GM18873 (cell line): Measurements from ENCODE around the gene CYP27A1.
"Not testable (repeated sequence)": the region's sequence is repeated elsewhere in the genome, so short reads cannot be mapped to it uniquely, and the experiment has no call there.

Source experiments
- ATAC-seq: cut with Tn5 transposase; IDR thresholded peaks from one replicate; pipeline ENCODE4 v1.9.1; 2021; ENCODE audit warnings: mild to moderate bottlenecking, moderate library complexity, moderate number of reproducible peaks; ENCODE audit not compliant: unreplicated experiment, low FRiP score

The CYP27A1 gene

GRCh38 chr2:218772759-218773158 lies 9.2 kb upstream of the CYP27A1 start:
- not testable (repeated sequence) for ATAC-seq

GRCh38 chr2:218773881-218774280 lies 8.1 kb upstream of the CYP27A1 start:
- ATAC-seq: no peak

- ATAC-seq: no peak
Measured at GRCh38 chr2:218776488-218776887, 5.5 kb upstream of the CYP27A1 start.

- no peak for ATAC-seq
Measured at GRCh38 chr2:218777276-218777990, 4.5 kb upstream of the CYP27A1 start.

- no peak for ATAC-seq
Measured at GRCh38 chr2:218780046-218780445, 1.9 kb upstream of the CYP27A1 start.

GRCh38 chr2:218780851-218781690 lies 876 bp upstream of the CYP27A1 start:
- no peak for ATAC-seq

DNA sequence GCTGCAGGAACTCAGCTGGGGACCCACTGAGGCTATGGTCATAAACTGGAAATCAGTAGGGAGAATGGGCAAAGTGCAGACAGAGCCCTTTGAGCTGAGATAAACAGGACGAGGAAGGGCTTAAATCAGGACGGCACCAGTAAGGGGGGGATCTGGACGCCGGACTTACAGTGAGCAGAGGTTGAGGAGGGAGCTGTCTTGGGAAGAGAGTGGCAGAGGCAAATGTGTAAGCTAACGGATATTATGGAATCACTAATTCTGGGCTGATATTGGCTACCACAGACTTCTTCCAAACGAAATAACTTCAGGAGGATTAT lies 539 bp downstream of the CYP27A1 start:
- no peak for ATAC-seq

- ATAC-seq: no peak
Measured at GRCh38 chr2:218783688-218784087, 1.7 kb downstream of the CYP27A1 start.

DNA sequence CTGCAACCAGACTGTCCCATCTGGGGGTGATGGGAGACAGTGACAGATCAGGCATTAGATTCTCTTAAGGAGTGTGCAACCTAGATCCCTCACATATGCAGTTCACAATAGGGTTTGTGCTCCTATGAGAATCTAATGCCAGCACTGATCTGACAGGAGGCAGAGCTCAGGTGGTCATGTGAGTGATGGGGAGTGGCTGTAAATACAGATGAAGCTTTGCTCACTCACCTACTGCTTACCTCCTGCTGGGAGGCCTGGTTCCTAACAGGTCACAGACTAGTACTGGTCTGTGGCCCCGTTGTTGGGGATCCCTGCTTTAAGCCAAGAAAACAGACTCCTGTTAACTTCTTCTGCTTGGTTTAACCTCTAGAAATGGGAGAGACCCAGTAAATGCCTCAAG lies 3.2 kb downstream of the CYP27A1 start:
- no peak for ATAC-seq

GRCh38 chr2:218786133-218786532 lies 4.2 kb downstream of the CYP27A1 start:
- ATAC-seq: no peak

GRCh38 chr2:218788529-218789255 lies 6.7 kb downstream of the CYP27A1 start:
- ATAC-seq: no peak

- ATAC-seq: no peak
Measured at GRCh38 chr2:218792433-218792832, 10.5 kb downstream of the CYP27A1 start.

DNA sequence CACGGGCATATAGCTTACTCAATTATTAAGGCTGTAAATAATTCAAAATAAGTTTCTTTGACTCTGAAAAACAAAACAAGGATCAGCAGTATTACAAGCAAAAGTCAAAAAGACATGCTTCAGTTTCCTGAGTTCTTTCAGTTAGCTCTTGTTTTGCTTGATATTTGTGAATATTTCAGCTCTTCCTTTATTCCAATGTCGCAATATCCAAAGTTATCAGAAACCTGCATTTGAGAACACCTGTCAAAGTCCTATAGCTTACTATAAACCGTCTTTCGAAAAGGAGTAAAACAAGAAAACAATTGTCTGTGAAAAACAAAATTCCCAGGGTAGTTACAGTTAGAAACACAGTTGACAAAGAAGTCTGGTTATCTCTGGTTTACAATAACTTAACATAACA lies 14.7 kb downstream of the CYP27A1 start:
- no peak for ATAC-seq

- no peak for ATAC-seq
Measured at GRCh38 chr2:218798767-218799504, 17.0 kb downstream of the CYP27A1 start.

DNA sequence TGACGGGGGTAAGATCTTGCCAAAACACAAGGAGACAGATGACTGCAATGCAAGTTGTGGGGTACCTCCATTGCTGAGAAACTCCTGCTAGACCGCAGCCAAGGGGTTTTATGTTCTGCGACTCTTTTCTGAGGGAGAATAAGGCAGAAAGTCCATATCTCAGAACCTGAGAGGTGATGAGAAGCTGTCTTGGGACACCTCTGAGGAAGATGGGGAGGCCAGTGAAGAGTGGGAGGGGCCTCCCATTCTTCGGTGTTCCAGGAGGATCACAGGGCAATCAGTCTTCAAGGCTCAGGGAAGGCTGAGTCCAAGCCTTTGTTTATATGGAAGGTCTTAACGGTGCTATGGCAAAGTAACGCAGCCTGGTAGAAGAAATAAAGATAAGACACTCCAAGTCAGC lies 18.0 kb downstream of the CYP27A1 start:
- ATAC-seq: no peak

DNA sequence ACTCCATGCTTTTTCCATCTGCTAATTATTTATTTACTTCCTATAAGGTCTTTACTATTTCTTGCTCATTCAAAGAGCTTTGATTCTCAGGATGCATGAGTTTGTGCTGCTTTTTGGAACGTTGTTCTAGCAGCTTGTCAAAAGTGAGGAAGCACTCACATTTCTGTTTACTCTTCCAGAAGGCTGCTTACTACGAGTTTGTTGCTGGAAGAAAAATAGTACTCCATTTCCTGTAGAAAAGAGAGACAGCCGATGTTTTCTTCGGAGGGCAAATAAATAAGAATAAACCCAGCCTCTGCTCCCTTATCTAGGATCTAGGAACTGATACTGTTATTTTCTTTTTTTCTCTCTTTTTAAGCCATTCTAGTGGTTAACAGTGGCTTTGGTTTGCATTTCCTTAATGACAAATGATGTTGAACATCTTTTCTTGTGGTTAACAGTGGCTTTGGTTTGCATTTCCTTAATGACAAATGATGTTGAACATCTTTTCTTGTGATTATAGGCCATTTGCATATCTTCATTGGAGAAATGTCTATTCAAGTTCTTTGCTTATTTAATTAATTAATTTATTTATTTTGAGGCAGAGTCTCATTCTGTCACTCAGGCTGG lies 20.5 kb downstream of the CYP27A1 start:
- ATAC-seq: no peak

DNA sequence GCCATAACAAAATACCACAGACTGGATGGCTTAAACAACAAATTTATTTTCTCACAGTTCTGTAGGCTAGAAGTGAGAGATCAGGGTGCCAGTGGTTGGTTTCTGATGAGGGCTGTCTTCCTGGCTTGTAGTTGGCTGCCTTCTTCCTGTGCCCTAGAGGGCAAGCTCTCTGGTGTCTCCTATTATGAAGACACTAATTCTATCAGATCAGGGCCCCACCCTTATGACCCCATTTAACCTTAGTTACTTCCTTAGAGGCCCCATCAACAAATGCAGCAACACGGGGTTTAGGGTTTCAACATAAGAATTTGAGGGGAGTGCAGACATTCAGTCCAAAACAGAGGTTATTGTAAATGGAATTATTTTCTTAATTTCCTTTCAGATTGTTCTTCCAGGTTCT lies 22.9 kb downstream of the CYP27A1 start:
- no peak for ATAC-seq

DNA sequence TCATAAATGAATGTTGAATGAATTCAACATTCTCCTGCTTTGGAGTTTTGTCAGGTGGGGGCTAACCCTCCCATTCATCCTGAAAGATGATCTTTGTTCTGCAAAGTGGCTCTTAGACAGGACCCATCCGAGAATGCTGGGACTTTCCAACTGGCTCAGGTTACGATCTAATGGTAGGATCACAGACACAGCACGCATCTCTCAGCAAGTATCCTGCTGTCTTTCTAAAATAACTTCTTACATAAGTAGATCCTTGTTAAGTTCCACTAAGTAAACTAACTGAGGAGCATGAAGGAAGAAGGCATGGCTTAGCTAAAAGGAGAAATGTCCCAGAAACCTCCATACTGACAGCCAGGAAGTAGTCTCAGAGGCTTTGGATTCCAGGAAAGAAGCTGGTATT lies 23.7 kb downstream of the CYP27A1 start:
- no peak for ATAC-seq

DNA sequence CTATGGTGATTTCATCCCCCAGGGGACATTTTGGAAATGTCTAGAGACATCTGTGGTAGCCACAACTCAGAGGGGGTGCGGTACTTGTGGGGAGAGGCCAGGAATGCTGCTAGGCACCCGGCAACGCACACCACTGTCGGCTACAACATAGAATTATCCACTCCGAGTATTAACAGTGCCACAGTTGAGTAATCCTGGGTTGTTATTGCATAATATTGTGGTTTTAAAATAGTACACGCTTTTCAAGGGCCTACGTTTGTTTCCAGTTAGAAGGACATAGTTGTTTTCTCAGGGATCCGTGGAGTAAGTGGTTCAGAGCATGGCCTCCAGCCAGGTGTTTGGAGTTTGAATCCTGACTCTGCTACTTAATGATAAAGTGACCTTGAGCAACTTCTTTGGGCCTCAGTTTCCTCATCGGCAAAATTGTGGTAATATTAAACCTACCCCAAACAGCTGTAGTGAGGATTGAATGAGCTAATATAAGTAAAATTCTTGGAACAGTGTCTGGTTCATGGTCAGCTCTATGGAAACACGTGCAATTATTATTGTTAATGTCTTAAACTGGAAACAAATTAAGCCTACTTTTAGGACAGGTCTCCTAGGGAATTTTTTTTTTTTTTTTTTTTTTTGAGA lies 24.5 kb downstream of the CYP27A1 start:
- no peak for ATAC-seq

DNA sequence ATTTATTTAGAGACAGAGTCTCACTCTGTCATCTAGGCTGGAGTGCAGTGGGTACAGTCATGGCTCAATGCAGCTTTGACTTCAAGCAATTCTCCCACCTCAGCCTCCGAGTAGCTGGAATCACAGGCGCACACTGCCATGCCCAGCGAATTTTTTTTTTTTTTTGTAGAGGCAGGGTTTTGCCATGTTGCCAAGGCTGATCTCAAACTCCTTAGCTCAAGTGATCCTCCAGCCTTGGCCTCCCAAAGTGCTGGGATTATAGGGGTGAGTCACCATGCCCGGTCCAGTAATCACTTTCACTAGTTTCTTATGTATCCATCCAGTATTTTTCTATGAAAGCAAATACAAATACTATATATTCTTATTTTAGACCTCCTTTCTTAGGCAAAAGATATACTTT lies 25.7 kb downstream of the CYP27A1 start:
- no peak for ATAC-seq
